ENCODE measurements around the gene PRMT6.
"Not testable (repeated sequence)": the region's sequence is repeated elsewhere in the genome, so short reads cannot be mapped to it uniquely, and the experiment has no call there.

PRMT6 gene

GRCh38 chr1:107056426-107057196 lies at the start of gene PRMT6:
TSS of gene PRMT6 (plus strand) at chr1:107056674. CDS start at chr1:107056716, 42 bp downstream.
- peak; percentile 53 to 69 for DNase-seq

DNA sequence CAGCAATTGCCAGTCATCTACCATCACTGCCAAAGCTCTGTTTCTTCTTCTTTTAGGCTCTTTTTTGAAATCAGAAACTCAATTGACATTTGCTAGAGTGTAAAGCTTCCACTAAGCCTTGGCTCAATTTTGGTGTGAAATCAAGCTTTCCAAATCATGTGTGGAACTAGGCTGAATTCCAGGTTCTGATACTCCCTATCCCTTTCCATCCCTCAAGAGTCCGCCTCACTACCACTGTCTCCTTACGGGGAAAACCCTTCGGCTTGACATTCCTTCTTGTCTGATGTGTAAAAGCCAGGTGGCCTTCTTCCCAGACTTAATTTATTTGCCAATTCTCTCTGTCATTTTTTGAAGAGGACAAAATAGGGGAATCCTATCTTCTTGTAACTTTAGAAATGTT lies 47.2 kb upstream of the PRMT6 start:
- DNase-seq: no peak

- no peak for DNase-seq
Observed at GRCh38 chr1:107010582-107010981, 45.9 kb upstream of the PRMT6 start.

- no peak for DNase-seq
Observed at GRCh38 chr1:107016376-107016978, 40.0 kb upstream of the PRMT6 start.

DNA sequence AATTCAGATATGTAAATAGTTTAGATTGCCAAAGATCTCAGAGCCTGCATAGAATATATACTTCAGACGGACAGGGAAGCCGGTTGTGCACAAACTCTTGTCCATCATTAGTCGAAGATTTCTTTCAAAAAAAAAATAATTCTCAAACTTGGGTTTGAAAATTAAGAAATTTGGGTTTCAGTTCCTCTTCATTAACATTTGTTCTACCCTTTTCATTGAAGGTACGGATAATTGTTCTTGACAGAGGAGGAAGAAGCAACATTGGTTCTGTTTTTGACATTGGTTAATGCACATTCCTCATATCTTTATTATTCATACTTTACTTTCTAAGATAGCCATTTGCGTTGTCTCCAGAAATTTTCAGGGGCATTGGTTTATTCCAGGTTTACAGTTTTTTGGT lies 38.0 kb upstream of the PRMT6 start:
- DNase-seq: no peak

DNA sequence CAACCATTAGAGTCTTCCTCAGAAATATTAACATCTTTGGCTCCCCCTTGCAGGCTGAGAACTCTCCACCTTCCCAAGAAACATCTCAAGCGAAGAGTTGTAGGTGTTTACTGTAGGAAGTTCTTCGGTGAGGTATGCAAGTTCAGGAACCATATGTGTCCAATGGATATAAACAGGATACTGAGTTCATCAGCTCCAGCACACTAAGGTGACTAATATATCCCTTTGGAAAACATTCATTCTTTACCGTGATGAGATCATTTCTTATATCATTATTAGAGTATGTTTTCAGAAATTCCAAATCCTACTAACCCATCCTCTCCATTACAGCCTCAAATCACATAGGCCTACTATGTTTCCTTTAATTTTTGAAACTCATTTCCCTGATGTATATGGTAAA lies 37.3 kb upstream of the PRMT6 start:
- DNase-seq: no peak

DNA sequence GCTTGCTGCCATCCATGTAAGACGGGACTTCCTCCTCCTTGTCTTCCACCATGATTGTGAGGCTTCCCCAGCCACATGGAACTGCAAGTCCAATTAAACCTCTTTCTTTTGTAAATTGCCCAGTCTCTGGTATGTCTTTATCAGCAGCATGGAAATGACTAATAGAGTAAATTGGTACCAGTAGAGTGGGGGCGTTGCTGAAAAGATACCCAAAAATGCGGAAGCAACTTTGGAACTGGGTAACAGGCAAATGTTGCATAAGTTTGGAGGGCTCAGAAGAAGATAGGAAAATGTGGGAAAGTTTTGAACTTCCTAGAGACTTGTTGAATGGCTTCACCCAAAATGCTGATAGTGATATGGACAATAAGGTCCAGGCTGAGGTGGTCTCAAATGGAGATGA lies 17.6 kb upstream of the PRMT6 start:
- not testable (repeated sequence) for DNase-seq

GRCh38 chr1:107044310-107045220 lies 11.9 kb upstream of the PRMT6 start:
- not testable (repeated sequence) for DNase-seq

DNA sequence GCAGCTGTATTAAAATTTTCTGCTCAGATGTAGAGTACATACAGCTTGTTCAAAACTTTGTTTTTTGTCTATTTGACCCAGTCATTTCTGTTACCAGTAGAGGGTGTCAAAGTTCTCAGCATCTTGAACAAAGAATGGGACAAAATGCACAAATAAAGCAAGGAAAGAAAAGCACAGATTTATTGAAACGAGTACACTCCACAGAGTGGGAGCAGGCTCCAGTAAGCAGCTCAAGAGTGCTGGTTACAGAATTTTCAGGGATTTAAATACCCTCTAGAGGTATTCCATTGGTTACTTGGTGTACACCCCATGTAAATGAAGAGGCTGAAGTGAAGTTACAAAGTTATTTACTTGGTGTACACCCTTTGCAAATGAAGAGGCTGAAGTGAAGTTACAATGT lies 8.9 kb upstream of the PRMT6 start:
- no peak for DNase-seq

DNA sequence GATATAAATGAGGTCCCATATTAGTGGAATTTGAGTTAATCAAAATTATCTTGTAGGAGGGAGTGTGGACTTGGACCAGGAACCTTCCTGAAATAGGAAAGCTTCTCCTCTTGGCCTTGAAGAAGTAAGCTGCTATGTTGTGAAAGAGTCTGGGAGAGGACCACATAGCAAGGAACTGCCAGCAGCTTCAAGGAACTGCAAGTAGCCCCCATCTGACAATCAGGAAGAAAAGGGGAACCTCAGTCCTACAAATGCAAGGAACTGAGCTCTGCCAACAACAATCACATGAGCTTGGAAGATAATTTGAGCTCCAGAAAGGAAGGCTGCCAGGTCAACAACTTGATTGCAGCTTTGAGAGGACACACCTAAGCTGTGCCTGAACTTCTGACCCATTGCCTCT lies 8.2 kb upstream of the PRMT6 start:
- no peak for DNase-seq

DNA sequence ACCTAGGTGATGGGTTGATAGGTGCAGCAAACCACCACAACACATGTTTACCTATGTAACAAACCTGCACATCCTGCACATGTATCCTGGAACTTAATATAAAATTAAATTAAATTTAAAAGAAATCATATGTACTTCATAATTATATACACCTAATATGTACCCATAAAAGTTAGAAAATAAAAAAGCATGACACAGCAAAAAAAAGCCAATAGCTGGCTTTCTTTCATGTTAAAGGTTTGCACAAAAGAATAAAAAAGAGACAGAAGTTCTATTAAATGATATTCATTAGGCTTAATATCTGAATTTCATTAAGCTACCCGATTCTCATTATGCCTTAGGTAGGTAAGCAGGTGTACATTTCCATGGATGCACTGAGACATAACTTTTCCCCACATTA lies 5.2 kb upstream of the PRMT6 start:
- DNase-seq: no peak

GRCh38 chr1:107055919-107056425 lies 502 bp upstream of the PRMT6 start:
- not testable (repeated sequence) for DNase-seq

- DNase-seq: peak; percentile 15 to 69
Observed at GRCh38 chr1:107057197-107058133, 991 bp downstream of the PRMT6 start.

DNA sequence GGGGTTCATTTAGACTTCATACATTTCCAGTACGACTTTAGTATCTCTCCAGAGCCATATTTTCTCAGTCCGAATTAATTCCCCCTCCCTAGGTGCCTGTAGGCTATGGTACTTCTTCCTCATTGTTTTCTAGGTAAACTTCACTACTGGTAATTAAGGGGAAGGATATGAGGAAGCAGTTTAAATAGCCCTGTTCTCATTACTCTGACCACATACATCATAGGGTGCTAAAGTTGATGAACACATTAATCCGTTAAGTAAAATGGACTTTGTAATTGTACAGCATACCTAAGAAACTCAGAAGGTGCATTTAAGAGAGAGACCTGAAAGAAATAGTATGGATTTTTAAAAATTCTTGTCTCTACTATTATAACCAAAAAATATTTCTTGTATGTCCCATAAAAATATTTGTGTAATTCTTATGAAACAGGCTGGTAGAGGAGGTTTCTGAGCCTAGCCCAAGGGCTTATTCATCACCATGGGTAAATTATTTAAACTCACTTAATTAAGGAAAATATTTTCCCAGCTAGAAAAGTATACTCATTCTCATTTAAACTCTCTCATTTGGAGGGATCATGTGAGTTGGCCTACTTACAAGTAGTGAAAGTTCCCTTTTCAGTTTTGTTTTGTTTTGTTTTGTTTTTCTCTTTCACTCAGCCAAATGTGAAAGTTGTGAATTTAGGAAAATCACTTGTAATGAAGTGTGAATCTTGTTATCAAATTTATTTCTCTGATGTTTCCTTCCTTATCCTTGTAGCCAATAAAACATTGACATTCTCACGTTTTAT lies 2.0 kb downstream of the PRMT6 start:
- no peak for DNase-seq

DNA sequence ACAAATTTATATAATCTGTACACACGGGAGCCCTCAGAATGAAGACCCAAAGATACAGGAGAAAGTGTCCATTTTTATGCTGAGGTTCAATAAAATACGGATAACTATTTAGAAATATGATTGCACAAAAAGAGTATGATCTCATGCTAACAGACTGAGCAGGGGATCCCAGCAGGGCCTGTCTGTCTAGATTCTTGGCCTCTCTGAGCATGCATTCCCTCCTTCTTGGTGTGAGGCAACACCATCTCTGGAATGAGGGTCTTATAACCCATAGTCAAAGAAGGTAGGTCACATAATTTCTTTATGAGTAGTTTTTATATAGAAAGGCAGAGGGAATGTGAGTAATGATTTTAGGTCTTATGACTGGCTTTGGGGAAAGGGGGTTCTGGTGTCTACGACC lies 5.4 kb downstream of the PRMT6 start:
- DNase-seq: no peak

DNA sequence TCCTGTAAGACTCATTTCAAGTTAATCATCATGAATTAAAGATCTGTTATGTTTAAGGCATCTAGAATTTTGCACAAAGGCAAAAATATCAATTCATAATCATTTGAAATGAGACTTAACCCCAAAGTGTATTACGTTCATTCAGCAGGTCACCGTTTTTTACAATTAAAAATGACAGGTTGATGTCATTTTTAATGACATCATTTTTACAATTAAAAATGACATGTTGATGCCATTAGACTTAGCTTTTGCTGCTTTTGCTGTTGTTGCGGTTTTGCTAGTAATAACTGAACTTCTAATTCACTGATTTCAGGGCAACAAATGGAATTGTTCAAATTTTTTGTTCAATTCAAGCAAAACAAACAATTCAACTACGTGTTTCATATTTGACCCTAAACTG lies 17.0 kb downstream of the PRMT6 start:
- DNase-seq: no peak

- no peak for DNase-seq
Observed at GRCh38 chr1:107076841-107077240, 20.4 kb downstream of the PRMT6 start.

DNA sequence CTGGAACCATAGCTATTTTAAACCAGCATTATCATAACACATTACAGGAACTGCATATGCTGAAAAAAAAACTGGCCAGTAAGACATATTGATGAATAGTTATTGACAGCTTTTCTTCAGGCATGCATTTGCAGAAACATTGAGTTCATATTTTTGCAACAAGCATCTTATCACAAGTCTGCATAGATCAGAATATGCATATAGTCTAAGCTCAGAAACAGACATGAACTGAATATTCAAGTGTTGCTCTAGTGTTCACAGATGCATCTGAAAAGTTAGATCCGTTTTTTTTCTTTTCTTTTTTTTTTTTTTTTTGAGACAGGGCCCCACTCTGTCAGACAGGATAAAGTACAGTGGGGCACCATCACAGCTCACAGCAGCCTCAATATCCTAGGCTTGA lies 22.8 kb downstream of the PRMT6 start:
- DNase-seq: no peak

- DNase-seq: no peak
Observed at GRCh38 chr1:107081102-107081501, 24.6 kb downstream of the PRMT6 start.

DNA sequence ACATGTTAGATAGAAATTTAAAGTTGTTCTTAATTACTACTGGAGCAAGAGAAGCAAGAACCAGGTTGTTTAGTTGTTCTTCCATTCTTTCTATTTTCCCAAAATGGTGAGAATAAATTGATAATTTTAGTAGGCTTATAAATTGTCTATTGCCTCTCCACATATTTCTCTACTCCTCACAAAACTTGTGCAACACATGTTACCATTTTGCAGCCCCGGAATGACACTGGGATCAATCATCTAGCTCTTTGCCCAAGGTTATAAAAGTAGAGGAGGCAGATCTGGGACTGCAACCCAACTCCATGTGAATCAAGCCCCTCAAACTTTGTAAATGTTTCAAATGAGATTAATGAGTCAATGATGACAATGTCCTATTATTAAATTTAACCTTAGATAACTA lies 34.9 kb downstream of the PRMT6 start:
- DNase-seq: no peak

DNA sequence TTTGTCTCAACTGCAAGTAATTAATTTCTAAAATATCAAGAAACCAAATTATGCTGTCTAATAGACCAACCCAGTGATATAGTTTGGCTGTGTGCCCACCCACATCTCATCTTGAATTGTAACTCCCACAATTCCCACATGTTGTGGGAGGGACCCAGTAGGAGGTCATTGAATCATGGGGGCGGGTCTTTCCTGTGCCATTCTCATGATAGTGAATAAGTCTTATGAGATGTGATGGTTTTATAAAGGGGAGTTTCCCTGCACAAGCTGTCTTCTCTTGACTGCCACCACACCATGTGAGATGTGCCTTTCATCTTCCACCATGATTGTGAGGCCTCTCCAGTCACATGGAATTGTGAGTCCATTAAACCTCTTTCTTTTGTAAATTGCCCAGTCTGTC lies 36.9 kb downstream of the PRMT6 start:
- not testable (repeated sequence) for DNase-seq
